HEK293 (cell line): ENCODE data around the gene STRN4.

Source experiments
- CTCF ChIP-seq: fragments of 450-650 bp; formaldehyde crosslinking; IDR thresholded peaks from 2 replicates; pipeline ENCODE4 v1.5.1; 2016; ENCODE audit warnings: missing biosample characterization, missing genetic modification characterization
- TSHZ1 ChIP-seq: fragments of 450-650 bp; formaldehyde crosslinking; IDR thresholded peaks from 2 replicates; pipeline ENCODE4 v1.5.1; 2016; ENCODE audit warnings: missing biosample characterization, missing genetic modification characterization, borderline replicate concordance
- ZFP69B ChIP-seq: fragments of 450-650 bp; formaldehyde crosslinking; IDR thresholded peaks from 2 replicates; pipeline ENCODE4 v1.5.1; 2016; ENCODE audit warnings: missing biosample characterization, missing genetic modification characterization
- ZNF274 ChIP-seq, 2 experiments: fragments of 200-500 bp in 1 of 2; fragments of 450-650 bp in 1 of 2; sonication (Bioruptor generic) in 1 of 2; formaldehyde crosslinking in 1 of 2; IDR thresholded peaks; 2 replicates each; pipeline versions ENCODE4 v1.5.1 to v1.6.1; 2014 to 2016; ENCODE audit warnings: borderline replicate concordance in 1 of 2, inconsistent platforms in 1 of 2, low read length in 1 of 2, missing biosample characterization in 1 of 2, missing genetic modification characterization in 1 of 2
- ZNF350 ChIP-seq: fragments of 450-650 bp; formaldehyde crosslinking; IDR thresholded peaks from 2 replicates; pipeline ENCODE4 v1.5.0; 2017; ENCODE audit warnings: missing biosample characterization, mild to moderate bottlenecking, missing genetic modification characterization
- ZNF555 ChIP-seq: fragments of 450-650 bp; formaldehyde crosslinking; conservative IDR thresholded peaks from 2 replicates; pipeline ENCODE4 v1.5.1; 2017; ENCODE audit warnings: missing biosample characterization, mild to moderate bottlenecking, missing genetic modification characterization, inconsistent platforms
- ZNF654 ChIP-seq: fragments of 450-650 bp; formaldehyde crosslinking; IDR thresholded peaks from 2 replicates; pipeline ENCODE4 v1.5.1; 2016; ENCODE audit warnings: low read depth, missing biosample characterization, missing genetic modification characterization

DNA sequence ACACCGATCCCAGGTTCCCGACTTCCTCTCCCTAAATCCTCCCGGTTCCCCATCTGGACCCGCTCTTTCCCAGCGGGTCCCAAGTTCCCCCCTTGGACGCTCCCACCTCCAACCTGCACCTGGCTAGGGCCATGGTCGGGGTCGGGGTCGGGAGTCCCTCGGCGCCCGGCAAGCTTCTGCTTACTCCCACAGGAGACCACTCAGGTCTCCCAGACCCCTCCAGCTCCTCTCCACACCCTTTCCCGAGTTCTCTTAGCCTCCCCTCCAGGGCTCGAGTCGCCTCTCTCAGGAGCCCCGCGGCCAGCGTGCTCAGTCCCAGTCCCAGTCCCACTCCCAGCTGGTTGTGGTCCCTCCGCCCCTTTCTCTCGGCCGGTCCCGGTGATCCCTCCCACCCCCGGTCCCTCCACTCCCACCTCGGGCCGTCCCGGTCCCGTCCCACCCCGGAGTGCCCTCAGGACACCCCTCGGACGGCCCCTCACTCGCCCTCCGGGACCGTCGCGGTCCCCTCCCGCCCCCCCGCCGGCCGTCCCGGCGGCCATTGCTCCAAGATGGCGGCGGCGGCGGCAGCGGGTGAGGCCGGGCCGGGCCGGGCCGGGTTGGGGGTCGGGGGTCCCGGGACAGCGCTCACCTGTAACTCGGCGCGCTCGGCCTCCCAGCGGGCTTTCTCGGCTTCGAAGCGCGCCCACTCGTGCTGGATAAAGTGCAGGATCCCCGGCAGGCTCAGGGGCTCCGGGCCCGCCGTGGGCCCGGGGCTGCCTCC lies 549 bp downstream of the STRN4 start, which contains the start of gene FKRP:
- no peak for TF ChIP-seq CTCF (tag by site-specific recombination)
- no peak for TF ChIP-seq ZNF555 (tag by site-specific recombination)
- no peak for TF ChIP-seq ZFP69B
- no peak for TF ChIP-seq ZNF350 (tag by site-specific recombination)
- TF ChIP-seq TSHZ1 (tag by site-specific recombination), result no peak
- no peak for TF ChIP-seq ZNF274 (IDR thresholded peaks at IDR 0.05; ENCODE audit: low read length)
- TF ChIP-seq ZNF274 (tag by site-specific recombination; IDR thresholded peaks at IDR 0.05; ENCODE audit: borderline replicate concordance), result no peak
- no peak for TF ChIP-seq ZNF654 (tag by site-specific recombination)
